ENCODE results near the gene TRIM2.

The TRIM2 gene

DNA sequence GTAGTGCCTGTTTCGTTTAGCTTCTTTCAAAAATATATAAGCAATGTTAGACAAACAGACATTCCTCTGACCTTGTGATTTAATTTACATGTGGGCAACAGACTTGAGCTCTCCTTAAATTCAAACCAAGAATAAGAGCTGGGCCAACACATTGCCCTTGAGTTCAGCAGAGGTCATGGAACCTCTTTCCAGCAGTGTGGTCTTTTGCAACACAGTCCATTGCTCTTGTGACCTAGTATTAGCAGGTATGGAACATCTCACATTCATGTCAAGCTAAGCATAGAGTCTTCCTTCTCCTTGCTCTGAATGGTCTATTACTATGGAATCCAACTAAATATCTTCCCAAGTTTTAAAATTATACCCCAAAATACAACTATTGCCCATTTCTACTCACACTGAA is 106.5 kb downstream of the TRIM2 start:
- no peaks in the 10 kb centered on the region for H3K36me3 ChIP-seq (replicated peaks; ENCODE audit: insufficient read depth, low read length)

DNA sequence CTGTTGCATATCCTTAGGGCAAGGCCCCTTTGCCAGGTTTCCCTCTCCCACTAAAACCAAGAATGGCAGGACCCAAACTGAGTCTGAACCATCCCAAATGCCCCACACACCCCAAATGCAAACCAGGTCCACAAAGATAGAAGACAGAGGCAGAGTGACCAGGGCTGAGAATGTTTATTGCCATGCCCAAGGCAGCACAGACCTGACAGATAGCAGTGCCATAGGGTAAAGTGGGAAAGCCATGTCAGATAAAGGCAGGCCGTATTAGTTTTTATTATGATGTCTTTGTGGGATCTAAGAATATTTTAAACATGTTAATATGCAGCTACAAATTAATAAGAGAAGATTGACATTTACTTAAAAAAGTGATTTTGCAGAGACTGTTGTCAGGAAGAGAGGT is 110.7 kb downstream of the TRIM2 start:
- no peak overlapping the region for H3K27ac ChIP-seq (ENCODE audit: low read length)
- no peaks in the 10 kb centered on the region for H4K20me1 ChIP-seq (ENCODE audit: insufficient read depth, low read length)
- H3K9ac ChIP-seq (ENCODE audit: low read length) = no peak overlapping the region
- H3K36me3 ChIP-seq (replicated peaks; ENCODE audit: insufficient read depth, low read length) = no peaks in the 10 kb centered on the region
- no peaks in the 10 kb centered on the region for H3K27me3 ChIP-seq (replicated peaks; ENCODE audit: insufficient read depth, low read length)
- H3K79me2 ChIP-seq (ENCODE audit: low read length) = no peaks in the 10 kb centered on the region
- H3K9me3 ChIP-seq (replicated peaks; ENCODE audit: insufficient read depth, low read length) = no peaks in the 10 kb centered on the region
- H3K4me3 ChIP-seq (ENCODE audit: low read length) = no peak overlapping the region
- H3K9me2 ChIP-seq (replicated peaks; ENCODE audit: insufficient read depth, low read length) = no peaks in the 10 kb centered on the region
- no peak overlapping the region for H3K4me2 ChIP-seq (ENCODE audit: low read depth, low read length)
- DNase-seq = no peak
- no peaks in the 10 kb centered on the region for H3K4me1 ChIP-seq (ENCODE audit: low read length)
- TF ChIP-seq EZH2phosphoT487 (IDR thresholded peaks at IDR 0.05; ENCODE audit: low read length) (no peak), EZH2 (optimal IDR thresholded peaks at IDR 0.05; ENCODE audit: low read depth, low read length) (no peak)
- TF ChIP-seq, protein P1, sequence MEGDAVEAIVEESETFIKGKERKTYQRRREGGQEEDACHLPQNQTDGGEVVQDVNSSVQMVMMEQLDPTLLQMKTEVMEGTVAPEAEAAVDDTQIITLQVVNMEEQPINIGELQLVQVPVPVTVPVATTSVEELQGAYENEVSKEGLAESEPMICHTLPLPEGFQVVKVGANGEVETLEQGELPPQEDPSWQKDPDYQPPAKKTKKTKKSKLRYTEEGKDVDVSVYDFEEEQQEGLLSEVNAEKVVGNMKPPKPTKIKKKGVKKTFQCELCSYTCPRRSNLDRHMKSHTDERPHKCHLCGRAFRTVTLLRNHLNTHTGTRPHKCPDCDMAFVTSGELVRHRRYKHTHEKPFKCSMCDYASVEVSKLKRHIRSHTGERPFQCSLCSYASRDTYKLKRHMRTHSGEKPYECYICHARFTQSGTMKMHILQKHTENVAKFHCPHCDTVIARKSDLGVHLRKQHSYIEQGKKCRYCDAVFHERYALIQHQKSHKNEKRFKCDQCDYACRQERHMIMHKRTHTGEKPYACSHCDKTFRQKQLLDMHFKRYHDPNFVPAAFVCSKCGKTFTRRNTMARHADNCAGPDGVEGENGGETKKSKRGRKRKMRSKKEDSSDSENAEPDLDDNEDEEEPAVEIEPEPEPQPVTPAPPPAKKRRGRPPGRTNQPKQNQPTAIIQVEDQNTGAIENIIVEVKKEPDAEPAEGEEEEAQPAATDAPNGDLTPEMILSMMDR (IDR thresholded peaks at IDR 0.05; ENCODE audit: low read length) = no peak
- no peaks in the 10 kb centered on the region for H3F3A ChIP-seq (ENCODE audit: insufficient read depth, low read length)
- H2AFZ ChIP-seq (ENCODE audit: low read length) = no peak overlapping the region

More for the DNA sequence above, 106.5 kb downstream of the TRIM2 start:
- H3K9me2 ChIP-seq (replicated peaks; ENCODE audit: insufficient read depth, low read length) = no peaks in the 10 kb centered on the region
- H3K27ac ChIP-seq (ENCODE audit: low read length) = no peak overlapping the region
- H3K9ac ChIP-seq (ENCODE audit: low read length) = no peak overlapping the region
- H3K4me3 ChIP-seq (ENCODE audit: low read length) = no peak overlapping the region
- H4K20me1 ChIP-seq (ENCODE audit: insufficient read depth, low read length) = no peaks in the 10 kb centered on the region
- no peak overlapping the region for H2AFZ ChIP-seq (ENCODE audit: low read length)
- no peaks in the 10 kb centered on the region for H3K27me3 ChIP-seq (replicated peaks; ENCODE audit: insufficient read depth, low read length)
- no peak overlapping the region for H3K4me2 ChIP-seq (ENCODE audit: low read depth, low read length)
- no peak for DNase-seq
- no peaks in the 10 kb centered on the region for H3K4me1 ChIP-seq (ENCODE audit: low read length)
- H3F3A ChIP-seq (ENCODE audit: insufficient read depth, low read length) = no peaks in the 10 kb centered on the region
- H3K9me3 ChIP-seq (replicated peaks; ENCODE audit: insufficient read depth, low read length) = no peaks in the 10 kb centered on the region
- TF ChIP-seq EZH2phosphoT487 (IDR thresholded peaks at IDR 0.05; ENCODE audit: low read length) (no peak), EZH2 (optimal IDR thresholded peaks at IDR 0.05; ENCODE audit: low read depth, low read length) (no peak)
- TF ChIP-seq, protein P1 (IDR thresholded peaks at IDR 0.05; ENCODE audit: low read length) = no peak
- no peaks in the 10 kb centered on the region for H3K79me2 ChIP-seq (ENCODE audit: low read length)

DNA sequence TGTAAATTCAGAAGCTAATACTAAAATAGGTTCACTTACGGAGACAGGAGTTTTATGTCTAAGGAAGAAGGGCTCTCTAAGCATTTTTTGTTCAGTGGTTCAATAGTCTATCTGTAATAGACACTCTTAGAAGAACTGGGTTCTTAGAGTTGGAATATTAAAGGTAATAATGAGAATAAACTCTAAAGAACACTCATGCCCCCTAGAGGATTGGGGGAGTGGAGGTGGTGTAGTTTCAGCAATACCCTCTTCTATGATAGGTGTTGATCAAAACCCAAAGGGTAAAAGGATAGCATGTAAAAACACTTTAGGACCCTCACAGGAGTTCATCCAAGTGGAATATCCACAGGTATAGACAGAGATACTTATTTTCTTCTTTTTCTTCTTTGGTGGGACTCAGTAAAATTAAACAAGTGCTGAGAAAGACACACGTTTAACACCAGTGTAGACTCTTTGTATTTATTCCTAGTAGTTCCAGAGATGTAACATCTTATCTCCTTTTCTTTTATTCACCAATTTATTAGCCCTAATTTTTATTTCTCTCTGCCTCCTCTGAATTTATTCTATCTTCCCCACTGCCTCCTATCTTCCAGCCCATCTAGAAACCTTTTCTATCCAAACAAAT is 114.6 kb downstream of the TRIM2 start:
- Histone ChIP-seq H3K9ac (ENCODE audit: low read length) (no peak overlapping the region), H3F3A (ENCODE audit: insufficient read depth, low read length) (no peaks in the 10 kb centered on the region), H3K9me3 (replicated peaks; ENCODE audit: insufficient read depth, low read length) (no peaks in the 10 kb centered on the region), H3K27ac (ENCODE audit: low read length) (no peak overlapping the region), H3K4me3 (ENCODE audit: low read length) (no peak overlapping the region), H4K20me1 (ENCODE audit: insufficient read depth, low read length) (no peaks in the 10 kb centered on the region), H2AFZ (ENCODE audit: low read length) (no peak overlapping the region), H3K9me2 (replicated peaks; ENCODE audit: insufficient read depth, low read length) (no peaks in the 10 kb centered on the region), H3K4me2 (ENCODE audit: low read depth, low read length) (no peak overlapping the region), H3K79me2 (ENCODE audit: low read length) (no peaks in the 10 kb centered on the region), H3K4me1 (ENCODE audit: low read length) (no peaks in the 10 kb centered on the region), H3K27me3 (replicated peaks; ENCODE audit: insufficient read depth, low read length) (no peaks in the 10 kb centered on the region), H3K36me3 (replicated peaks; ENCODE audit: insufficient read depth, low read length) (no peaks in the 10 kb centered on the region)
- TF ChIP-seq EZH2 (optimal IDR thresholded peaks at IDR 0.05; ENCODE audit: low read depth, low read length) = no peak
- TF ChIP-seq, protein P1 (IDR thresholded peaks at IDR 0.05; ENCODE audit: low read length) = peak; percentile 69
- DNase-seq = peak; percentile 47
